ENCODE results near the gene BANP. TPM values are rescaled to one million over a fixed set of nuclear protein-coding genes. Genes with fewer than 3 reads are reported as not detected.

BANP gene
- total and polyA plus RNA-seq, 2 of the 8 experiments (the other 6 are each of a cell fraction or from before 2014, with no cell fraction given), result 25.8 to 39.8 TPM

GRCh38 chr16:88048985-88049384 lies 97.8 kb downstream of the BANP start:
- Histone ChIP-seq H3K4me1 (replicated peaks in 1 of 4; ENCODE audit: control insufficient read depth in 3 of 4, insufficient read depth in 4 of 4, low read length in 3 of 4) (no peaks in the 10 kb centered on the region), H3K23me2 (ENCODE audit: low read depth, low read length) (peaks cover 13% of the 10 kb centered on the region; the same call in 1 of the 2 replicates), H2BK15ac (ENCODE audit: low read length) (no peak overlapping the region), H3K23ac (ENCODE audit: insufficient read length) (no peak overlapping the region), H3K27me3 (replicated peaks in 1 of 4; ENCODE audit: control insufficient read depth in 3 of 4, extremely low read depth in 1 of 4, insufficient read depth in 3 of 4, low read length in 3 of 4) (no peaks in the 10 kb centered on the region), H3K9me3 (ENCODE audit: insufficient read depth in 2 of 2, low read depth in 1 of 2, low read length in 1 of 2) (no peaks in the 10 kb centered on the region), H3K4me3 (ENCODE audit: extremely low read depth in 1 of 4, insufficient read depth in 2 of 4, low read depth in 3 of 4, low read length in 4 of 4) (no peak overlapping the region), H3K9ac (replicated peaks in 1 of 4; ENCODE audit: extremely low read depth in 1 of 4, low read depth in 3 of 4, low read length in 3 of 4) (no peak overlapping the region), H2BK5ac (ENCODE audit: low read depth, low read length) (no peak overlapping the region), H4K91ac (replicated peaks; ENCODE audit: insufficient read length, low read length) (no peak overlapping the region), H3K18ac (ENCODE audit: extremely low read depth, low read length) (no peak overlapping the region), H4K5ac (ENCODE audit: insufficient read length, low read depth, low read length) (no peak overlapping the region), H4K20me1 (replicated peaks in 1 of 2; ENCODE audit: control insufficient read depth in 1 of 2, insufficient read depth in 2 of 2, low read length in 2 of 2) (no peaks in the 10 kb centered on the region), H2BK20ac (ENCODE audit: low read length) (no peak overlapping the region), H2BK120ac (replicated peaks; ENCODE audit: low read depth, low read length) (no peak overlapping the region), H3K4ac (replicated peaks; ENCODE audit: insufficient read length, low read depth, low read length) (no peak overlapping the region), H3K79me1 (ENCODE audit: low read depth, low read length) (no peaks in the 10 kb centered on the region), H3K36me3 (ENCODE audit: control insufficient read depth in 2 of 4, insufficient read depth in 4 of 4, low read length in 3 of 4) (peaks cover 0 to 11% (median 6%) of the 10 kb centered on the region in 4 experiments; a peak in 3 of 8 replicates), H2AFZ (ENCODE audit: low read length) (no peak overlapping the region), H3K79me2 (ENCODE audit: control insufficient read depth in 1 of 2, insufficient read depth in 2 of 2, low read length in 2 of 2) (no peaks in the 10 kb centered on the region), H4K8ac (ENCODE audit: extremely low read depth, insufficient read depth, low read length) (no peak overlapping the region), H2BK12ac (ENCODE audit: low read depth, low read length) (no peak overlapping the region), H3K56ac (replicated peaks; ENCODE audit: insufficient read length, low read depth, low read length) (no peak overlapping the region), H3K4me2 (ENCODE audit: insufficient read depth in 1 of 2, low read depth in 2 of 2, low read length in 2 of 2) (no peak overlapping the region), H2AK5ac (ENCODE audit: low read depth, low read length) (no peak overlapping the region), H3K14ac (ENCODE audit: insufficient read length) (no peak overlapping the region), H3K27ac (ENCODE audit: low read depth, low read length) (no peak overlapping the region)
- WGBS, 2 experiments (ENCODE audit: extremely low coverage in 1 of 2, insufficient coverage in 1 of 2, insufficient read length in 1 of 2, insufficient replicate concordance in 2 of 2, low coverage in 1 of 2, low lambda C conversion rate in 2 of 2, missing lambda C conversion rate in 1 of 2), result 93% methylated on average over 15 of the region's 15 CpGs; no CpG with 5 or more reads in 1 of the 2 experiments
- no peak for DNase-seq (ENCODE audit: low read depth in 1 of 2, low spot score in 2 of 2)
- no peak for TF ChIP-seq USF2 (IDR thresholded peaks at IDR 0.05; ENCODE audit: low read length)
- TF ChIP-seq POLR2AphosphoS5 (IDR thresholded peaks at IDR 0.05; ENCODE audit: low read depth, low read length), result no peak
- TF ChIP-seq ZNF274 (IDR thresholded peaks at IDR 0.05; ENCODE audit: borderline replicate concordance, extremely low read depth, low read length), result no peak
- TF ChIP-seq CBX5 (IDR thresholded peaks at IDR 0.05; ENCODE audit: low read depth, low read length), result no peak
- no peak for TF ChIP-seq SRF (IDR thresholded peaks at IDR 0.05; ENCODE audit: low read depth, low read length)
- no peak for TF ChIP-seq SIX5 (IDR thresholded peaks at IDR 0.05; ENCODE audit: low read depth, low read length)
- no peak for TF ChIP-seq MAX (IDR thresholded peaks at IDR 0.05)
- no peak for TF ChIP-seq SP4 (IDR thresholded peaks at IDR 0.05; ENCODE audit: low read length)
- TF ChIP-seq BCL11A (IDR thresholded peaks at IDR 0.05; ENCODE audit: low read depth in 2 of 2, low read length in 2 of 2), result no peak
- TF ChIP-seq KDM4A (IDR thresholded peaks at IDR 0.05; ENCODE audit: low read depth, low read length, severe bottlenecking), result no peak
- TF ChIP-seq ASH2L (IDR thresholded peaks at IDR 0.05; ENCODE audit: low read length), result no peak
- POLR2A ChIA-PET (ENCODE audit: partially characterized antibody), result interaction anchor here (0.5 kb wide), 1 partner anchor 1518 kb away, joined by 3 read pairs; no protein-coding TSS in a partner anchor
- CTCF ChIA-PET (ENCODE audit: partially characterized antibody), result interaction anchor here (1.4 kb wide), 1 partner anchor 279 kb away, joined by 3 read pairs; no protein-coding TSS in a partner anchor
- FAIRE-seq, result no peak
